NK-92 treated with Interleukin-12 subunit alpha and Interleukin-12 subunit beta, amount 100 ng/mL, for 24 hours (cell line): Measurements from ENCODE around the gene SNAI1.
"Not testable (repeated sequence)": the region's sequence is repeated elsewhere in the genome, so short reads cannot be mapped to it uniquely, and the experiment has no call there.

Source experiments
- DNase-seq: peaks from one replicate; lab custom pipeline; 2025; lab: John Stamatoyannopoulos, UW

SNAI1 gene

DNA sequence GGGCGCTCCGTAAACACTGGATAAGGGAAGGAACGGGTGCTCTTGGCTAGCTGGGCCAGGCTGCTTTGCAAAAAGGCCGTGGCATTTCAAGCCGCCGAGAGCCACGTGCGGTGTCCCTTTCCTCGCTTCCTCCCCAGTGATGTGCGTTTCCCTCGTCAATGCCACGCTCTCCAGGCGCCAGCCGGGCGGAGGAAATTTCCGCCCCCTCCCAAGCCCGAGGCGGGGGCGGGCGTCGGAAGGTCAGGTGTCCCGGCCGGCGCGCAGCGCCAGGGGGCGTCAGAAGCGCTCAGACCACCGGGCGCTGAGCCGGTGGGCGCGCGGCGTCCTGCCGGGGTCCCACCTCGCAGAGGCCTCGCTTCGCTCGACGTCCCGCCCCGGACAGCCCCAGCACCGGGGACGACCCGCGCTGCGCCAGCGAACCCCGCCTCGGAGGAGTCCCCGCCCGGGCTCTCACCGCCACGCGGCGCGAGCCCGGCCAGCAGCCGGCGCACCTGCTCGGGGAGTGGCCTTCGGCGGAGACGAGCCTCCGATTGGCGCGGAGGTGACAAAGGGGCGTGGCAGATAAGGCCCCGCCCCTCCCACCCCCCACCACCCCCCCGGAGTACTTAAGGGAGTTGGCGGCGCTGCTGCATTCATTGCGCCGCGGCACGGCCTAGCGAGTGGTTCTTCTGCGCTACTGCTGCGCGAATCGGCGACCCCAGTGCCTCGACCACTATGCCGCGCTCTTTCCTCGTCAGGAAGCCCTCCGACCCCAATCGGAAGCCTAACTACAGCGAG lies at the start of gene SNAI1:
Gene SNAI1, plus strand, starts transcription at position 635 of the 777 bp plus-strand sequence. Its CDS starts 80 bp downstream, at position 715.
- DNase-seq = no peak

DNA sequence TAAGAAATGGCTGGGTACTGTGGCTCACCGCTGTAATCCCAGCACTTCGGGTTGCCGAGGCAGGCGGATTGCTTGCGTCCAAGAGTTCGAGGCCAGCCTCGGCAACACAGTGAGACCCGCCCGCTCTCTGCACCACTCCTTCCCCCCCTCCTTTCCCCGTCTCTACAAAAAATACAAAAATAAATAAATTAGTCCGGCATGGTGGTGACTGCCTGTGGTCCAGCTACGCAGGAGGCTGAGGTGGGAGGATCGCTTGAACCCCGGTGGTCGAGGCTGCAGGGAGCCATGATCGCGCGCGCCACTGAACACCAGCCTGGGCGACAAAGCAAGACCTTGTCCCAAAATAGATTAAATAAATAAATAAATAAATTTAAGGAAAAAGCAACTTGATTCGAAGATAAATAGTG lies 47.0 kb upstream of the SNAI1 start:
- no peak for DNase-seq

DNA sequence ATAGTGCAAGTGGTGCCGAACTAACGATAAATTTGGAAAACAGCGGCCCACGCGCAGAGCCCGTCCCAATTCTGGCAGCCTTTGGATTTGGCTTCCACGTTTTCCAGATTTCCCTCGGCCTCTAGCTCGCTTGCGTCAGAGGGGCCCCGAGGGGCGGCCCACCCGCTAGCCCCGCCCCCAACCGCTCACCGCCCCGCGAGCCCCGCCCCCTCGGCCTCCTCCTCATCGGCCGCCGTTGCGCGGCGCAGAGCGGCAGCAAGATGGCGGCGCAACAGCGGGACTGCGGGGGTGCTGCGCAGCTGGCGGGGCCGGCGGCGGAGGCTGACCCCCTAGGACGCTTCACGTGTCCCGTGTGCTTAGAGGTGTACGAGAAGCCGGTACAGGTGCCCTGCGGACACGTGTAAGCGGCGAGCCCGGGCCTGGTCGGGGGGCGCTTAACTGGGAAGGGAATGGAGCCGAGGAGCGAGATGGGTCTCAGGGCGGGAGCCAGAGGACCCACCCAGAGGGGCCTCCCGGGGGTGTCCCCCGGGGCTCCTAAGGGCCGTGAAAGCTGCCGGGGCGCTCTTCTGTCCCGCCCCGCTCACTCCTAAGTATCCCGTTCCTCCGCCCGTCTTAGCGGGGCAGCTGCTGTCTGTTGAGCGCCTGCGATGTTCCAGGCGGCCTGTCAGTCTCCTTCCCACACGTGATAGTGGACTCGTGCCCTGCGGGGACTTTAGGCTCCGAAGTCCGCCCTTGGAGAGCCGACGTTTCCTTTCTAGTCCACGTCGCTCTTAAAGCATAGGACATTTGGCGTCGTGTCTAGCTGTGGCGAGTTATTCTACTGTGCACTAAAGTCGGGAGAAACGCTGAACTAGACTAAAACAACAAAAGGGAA lies 46.4 kb upstream of the SNAI1 start, which contains the start of gene RNF114:
Gene RNF114, plus strand, starts transcription at position 245 of the 874 bp plus-strand sequence. Its CDS starts 16 bp downstream, at position 261.
- peak; percentile 80 for DNase-seq

DNA sequence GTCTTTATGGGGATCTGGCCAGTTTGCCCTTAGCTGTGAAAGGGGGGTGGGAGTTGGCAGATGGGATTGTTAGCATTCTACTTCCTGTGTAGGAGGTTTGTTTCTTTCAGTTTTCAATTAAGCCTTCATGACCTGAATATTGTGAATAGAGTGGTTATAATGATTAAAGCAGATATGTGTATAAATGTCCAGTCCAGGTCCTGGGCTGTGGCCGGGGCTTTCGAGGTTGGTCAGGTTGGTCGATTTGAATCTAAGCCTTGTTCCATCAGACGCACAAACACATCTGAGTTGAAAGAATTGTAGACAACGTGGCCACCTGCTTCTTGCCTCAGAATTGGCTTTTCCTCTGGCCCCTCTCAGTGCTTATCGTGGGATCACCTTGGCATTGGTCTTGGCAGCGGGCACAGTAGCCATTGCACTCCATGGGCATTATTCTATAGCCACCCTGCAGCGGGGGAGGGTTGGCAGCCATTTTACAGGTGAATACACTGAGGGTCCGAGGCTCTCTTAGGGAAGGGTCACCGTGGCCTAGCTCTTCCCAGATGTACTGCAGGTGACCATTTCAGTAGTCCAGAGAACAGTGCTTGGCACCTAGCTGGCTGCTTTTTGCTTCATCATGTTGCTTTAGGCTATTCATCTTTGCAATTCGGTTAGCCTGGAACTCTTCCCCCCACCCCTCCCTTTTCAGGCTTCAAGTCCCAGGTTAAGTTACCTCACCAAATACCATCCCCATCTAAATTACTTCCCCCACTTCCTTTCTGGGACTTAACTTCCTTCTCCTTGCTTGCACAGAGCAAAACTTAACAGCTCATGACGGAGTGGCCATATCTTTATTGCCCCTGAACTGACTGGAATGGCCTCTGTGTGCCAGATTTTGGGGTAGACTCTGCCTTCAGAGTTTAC lies 45.5 kb upstream of the SNAI1 start:
- DNase-seq = no peak

DNA sequence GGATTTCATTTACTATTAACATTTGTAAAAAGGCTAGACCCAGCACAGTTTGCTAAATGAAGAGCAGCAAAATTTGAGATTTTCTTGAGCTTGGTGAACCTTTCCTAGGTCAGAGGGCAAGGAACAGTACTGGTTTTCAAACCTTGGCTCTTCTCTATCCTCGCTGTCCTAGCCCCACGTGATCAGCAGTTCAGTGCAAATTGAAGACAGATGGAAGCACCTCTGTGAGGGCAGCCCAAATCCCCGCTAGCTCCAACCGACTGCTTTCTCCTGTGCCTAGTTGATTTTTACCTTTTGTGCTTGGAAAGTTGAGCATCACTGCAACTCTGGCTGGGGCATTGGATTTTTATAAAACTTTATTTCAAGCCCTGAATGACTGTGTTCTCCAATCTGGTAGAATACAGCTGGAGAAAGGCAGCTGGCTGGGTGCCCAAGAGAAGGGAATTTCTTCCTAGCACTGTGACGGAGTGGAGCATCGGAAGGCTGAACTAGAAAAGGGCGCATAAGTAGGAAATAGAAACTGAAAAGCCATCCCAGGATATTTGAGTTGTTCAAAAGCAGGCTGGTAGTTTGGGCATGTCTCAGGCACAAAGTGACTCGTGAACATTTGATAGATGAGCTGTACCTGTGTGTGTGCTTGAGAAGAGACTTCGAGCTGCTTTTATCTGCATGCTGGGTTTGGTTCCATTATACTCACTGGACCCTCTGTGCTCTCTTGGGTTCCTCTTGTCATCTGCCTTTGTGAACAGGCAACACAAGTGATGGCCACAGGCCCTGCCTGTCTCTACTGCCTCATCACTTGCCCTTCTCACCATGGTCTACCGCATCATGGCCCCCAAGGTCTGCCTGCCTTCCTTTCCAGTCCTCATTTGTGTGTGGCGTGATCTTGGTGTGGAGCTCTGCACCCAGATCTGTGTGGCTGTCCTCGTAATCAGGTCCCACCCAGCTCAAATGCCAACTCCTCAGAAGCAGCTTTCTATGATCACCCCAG lies 44.3 kb upstream of the SNAI1 start:
- DNase-seq = no peak

DNA sequence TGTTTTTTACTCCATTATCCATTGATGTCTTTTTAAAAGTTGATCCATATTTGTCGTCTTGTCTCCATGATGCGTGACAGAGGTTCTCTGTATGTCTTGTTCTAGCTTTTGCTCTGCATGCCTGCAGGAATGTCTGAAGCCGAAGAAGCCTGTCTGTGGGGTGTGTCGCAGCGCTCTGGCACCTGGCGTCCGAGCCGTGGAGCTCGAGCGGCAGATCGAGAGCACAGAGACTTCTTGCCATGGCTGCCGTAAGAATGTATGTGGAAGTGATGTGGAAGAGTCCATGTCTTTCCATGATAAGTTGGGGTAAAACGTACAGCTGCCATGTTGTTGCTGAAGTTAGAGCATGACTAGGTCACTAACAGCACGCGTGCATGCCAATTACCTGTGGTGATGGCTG lies 41.3 kb upstream of the SNAI1 start:
- DNase-seq = no peak

DNA sequence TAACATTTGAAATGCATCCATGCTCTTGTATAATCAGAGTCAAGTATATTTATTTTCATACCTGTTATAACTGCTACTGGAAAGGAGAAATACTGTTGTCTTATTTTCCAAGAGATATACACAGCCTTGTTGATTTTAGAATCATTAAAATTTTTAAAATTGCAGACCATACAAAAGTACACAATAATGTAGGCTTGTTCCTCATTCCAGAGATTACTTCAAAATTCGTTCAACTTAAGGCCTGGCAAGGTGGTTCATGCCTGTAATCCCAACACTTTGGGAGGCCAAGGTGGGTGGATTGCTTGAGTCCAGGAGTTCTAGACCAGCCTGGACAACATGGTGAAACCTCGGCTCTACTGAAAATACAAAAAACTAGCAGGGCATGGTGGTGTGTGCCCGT lies 40.5 kb upstream of the SNAI1 start:
- no peak for DNase-seq

DNA sequence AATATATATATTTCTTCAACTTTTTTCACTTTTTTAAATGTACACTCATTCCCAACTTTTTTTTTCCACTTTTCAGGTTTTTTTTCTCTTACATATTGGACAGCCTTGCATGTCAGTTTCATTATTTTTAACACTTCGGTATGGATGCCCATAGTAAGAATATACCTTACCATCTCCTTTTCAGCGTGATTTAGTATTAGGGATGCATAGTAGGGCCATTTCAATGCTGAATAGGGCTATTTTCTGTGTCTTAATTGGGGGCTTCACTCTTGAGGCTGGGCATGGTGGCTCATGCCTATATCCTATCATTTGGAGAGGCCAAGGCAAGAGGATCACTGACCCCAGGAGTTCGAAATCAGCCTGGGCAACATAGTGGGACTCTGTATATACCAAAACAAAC lies 39.8 kb upstream of the SNAI1 start:
- DNase-seq = no peak

DNA sequence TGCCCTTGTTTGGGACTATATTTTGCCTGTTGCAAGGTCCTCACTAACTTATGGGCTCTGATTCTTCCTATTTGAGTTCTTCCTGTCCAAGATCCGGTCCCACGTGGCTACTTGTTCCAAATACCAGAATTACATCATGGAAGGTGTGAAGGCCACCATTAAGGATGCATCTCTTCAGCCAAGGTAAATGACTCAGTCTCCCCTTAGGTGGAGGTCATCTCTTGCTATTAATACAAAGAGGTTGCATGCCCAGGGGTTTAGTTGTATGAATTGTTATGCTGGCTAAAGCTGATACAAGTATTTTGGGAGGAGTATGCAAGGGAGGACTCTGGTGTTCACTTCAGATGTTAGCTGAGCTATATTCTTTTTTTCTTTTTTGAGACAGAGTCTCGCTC lies 37.5 kb upstream of the SNAI1 start:
- DNase-seq = no peak

DNA sequence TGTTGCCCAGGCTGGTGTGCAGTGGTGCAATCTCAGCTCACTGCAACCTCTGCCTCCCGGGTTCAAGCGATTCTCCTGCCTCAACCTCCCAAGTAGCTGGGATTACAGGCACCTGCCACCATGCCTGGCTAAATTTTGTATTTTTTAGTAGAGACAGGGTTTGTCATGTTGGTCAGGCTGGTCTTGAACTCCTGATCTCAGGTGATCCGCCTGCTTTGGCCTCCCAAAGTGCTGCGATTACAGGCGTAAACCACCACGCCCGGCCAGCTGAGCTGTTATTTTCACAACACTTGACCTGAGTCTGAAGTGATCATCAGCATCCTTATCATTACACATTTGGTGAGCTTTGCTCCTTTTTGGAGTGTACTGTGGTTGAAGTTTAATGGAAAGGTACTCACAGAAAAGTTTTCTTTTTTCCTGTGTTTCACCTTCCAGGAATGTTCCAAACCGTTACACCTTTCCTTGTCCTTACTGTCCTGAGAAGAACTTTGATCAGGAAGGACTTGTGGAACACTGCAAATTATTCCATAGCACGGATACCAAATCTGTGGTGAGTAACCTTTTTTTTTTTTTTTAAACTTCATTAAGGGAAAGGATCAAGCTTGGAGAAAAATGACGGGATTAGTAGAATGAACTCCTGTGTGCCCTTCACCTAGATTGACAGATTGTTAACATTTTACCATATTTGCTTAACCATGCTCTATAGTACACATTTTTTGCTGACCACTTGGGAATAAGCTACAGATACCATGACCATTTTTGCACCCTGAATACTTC lies 36.9 kb upstream of the SNAI1 start:
- DNase-seq = no peak

DNA sequence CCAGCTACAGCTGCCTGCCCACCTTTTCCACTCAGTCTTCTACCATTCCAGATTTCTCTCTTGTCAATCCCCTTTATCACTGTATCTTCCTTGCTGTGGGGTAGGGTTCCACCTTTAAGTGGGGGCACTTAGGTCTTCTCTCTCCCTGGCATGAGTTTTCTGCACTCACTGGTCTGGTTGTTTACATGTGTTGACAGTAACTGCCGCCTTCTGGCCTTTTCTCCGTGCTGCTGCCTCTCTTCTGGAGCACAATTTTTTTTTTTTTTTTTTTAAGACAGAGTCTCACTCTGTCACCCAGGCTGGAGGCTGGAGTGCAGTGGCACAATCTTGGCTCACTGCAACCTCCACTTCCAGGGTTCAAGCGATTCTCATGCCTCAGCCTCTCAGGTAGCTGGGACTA lies 34.6 kb upstream of the SNAI1 start:
- no peak for DNase-seq

DNA sequence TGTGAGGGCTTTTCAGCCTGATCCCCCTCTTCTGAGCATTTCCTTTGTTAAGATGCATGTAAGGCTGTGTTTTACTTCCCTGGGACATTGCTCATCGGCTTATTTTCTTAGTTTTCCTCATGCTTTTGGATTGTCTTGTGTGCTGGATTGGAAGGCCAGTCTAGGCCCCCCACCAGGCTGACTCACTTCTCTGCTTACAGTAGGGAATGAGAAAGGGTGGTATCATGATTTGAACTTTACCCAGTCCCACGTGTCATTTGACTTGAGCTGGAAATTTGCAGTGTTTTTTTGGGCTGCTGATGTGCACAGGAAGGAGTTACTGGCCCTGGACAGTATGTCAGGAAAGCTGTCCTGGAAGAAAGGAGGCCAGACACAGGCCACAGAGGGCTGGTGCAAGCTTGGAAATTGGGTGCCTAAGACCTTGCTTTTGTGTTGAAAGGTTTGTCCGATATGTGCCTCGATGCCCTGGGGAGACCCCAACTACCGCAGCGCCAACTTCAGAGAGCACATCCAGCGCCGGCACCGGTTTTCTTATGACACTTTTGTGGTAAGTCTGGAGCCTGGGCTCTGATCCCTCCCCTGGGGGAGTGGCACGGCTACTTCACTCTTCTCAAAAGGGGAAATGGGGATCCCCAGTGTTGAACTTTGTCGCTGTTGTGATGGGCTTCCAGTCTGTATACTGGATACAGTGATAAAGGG lies 33.8 kb upstream of the SNAI1 start:
- no peak for DNase-seq

DNA sequence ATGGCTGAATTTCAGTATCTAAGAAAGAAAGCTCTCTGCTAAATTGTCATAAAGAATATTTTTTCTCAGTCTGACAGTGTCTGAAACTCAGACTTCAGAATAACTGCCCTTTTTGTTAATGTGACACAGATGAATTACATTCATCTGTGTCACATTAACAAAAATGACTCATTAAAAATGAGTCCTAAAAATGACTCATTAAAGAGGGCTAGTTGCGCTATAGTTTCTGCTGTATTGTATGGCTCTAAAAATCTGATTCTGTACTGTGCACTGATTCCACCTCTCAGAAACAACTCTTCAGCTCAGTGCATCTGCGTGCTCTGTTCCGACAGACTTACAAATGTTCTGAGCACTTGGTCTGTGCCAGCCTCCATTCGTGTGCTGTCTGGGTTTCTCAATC lies 31.6 kb upstream of the SNAI1 start:
- DNase-seq = no peak

DNA sequence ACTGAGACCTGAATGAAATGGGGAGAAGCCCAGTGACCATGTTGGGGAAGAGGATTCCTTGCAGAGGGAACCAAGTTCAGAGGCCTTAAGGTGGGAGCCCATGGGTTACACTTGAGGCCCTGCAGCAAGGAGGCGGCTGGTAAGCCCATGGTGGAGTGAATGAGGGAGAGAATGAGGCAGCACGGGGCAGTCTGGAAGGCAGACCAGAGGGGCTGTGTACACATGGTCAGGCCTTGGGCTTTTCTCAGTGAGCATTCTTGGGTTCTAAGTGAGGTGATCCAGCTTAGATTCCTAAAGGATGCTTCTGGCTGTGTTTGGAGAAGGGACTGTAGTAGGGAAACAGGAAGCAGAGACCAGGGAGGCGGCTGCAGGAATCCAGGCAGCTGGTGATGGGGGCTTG lies 27.6 kb upstream of the SNAI1 start:
- no peak for DNase-seq

DNA sequence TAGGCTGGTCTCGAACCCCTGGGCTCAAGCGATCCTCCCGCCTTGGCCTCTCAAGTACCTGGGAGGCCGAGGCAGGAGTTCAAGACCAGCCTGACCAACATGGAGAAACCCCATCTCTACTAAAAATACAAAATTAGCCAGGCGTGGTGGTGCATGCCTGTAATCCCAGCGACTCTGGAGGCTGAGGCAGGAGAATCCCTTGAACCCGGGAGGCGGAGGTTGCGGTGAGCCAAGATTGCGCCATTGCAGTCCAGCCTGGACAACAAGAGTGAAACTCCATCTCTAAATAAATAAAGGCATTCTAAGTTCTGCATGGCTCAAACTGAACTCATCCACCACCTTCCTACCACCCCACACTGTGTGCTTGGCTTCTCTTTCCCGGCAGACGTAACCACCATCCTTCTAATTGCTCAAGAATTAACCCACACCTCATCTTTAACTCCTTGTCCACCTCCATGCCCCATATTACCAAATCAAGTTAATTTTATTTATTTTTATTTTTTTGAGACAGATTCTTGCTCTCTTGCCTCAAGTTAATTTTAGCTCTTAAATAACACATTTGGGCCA lies 26.9 kb upstream of the SNAI1 start:
- not testable (repeated sequence) for DNase-seq

DNA sequence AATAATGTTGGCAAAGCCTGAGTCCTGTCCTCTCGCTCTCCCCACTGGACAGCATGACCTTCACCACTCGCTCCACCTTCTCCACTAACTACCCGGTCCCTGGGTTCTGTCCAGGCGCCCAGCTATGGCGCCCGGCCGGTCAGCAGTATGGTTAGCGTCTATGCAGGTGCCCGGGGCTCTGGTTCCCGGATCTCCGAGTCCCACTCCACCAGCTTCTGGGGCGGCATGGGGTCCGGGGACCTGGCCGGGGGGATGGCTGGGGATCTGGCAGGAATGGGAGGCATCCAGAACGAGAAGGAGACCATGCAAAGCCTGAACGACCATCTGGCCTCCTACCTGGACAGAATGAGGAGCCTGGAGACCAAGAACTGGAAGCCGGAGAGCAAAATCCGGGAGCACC lies 26.1 kb upstream of the SNAI1 start:
- DNase-seq = no peak

DNA sequence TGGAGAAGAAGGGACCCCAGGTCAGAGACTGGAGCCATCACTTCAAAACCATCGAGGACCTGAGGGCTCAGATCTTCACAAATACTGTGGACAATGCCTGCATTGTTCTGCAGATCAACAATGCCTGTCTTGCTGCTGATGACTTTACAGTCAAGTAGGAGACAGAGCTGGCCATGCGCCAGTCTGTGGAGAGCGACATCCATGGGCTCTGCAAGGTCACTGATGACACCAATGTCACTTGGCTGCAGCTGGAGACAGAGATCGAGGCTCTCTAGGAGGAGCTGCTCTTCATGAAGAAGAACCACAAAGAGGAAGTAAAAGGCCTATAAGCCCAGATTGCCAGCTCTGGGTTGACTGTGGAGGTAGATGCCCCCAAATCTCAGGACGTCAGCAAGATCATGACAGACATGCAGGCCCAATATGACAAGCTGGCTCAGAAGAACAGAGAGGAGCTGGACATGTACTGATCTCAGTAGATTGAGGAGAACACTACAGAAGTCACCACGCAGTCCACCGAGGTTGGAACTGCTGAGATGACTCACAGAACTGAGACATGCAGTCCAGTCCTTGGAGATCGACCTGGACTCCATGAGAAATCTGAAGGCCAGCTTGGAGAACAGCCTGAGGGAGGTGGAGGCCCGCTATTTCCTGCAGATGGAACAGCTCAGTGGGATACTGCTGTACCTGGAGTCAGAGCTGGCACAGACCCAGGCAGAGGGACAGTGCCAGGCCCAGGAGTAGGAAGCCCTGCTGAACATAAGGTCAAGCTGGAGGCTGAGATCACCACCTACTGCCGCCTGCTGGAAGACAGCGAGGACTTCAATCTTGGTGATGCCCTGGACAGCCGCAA lies 25.5 kb upstream of the SNAI1 start:
- not testable (repeated sequence) for DNase-seq

DNA sequence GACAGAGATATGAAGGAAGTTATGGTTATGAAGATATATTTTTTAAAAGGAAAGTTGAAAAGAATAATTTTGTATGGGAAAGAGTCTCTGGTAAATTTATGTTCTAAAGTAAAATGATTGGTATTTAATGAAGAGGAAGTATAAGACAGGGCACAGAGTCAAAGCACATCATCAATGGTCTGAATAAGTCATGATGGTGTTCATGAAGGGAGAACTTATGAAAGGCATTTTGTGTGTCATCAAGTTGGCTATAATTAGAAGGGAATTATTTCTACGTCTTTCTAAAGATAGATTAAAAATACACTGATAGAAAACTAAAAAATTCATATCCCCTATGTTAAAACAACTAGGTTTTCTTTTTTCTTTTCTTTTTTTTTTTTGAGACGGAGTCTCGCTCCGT lies 21.4 kb upstream of the SNAI1 start:
- no peak for DNase-seq
